Measurements from ENCODE around the gene OPCML. TPM values are rescaled to one million over a fixed set of nuclear protein-coding genes. Genes with fewer than 3 reads are reported as not detected.

Gene OPCML
- total RNA-seq, 2 donors from 2014 or later, result not detected

DNA sequence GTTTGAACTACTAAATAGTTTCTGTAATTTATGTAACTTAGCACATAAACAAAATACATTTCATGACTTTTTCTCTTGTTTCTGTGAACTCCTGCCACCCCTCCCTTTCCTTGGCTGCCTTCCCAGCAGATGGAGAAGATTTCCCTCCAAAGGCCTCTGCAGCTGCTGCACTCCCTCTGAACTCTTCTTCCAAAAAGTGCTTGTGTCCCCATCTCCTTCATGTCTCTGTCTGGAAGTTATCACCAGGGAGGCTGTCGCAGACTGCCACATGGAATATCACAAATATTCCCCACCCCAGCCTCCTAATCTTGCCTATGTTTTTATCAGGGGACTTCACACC lies 1068.3 kb downstream of the OPCML start:
- H3K9me3 ChIP-seq (ENCODE audit: control insufficient read depth, low read length, poor library complexity, severe bottlenecking), result no peaks in the 10 kb centered on the region
- Mint-ChIP-seq H3K27ac (no peak overlapping the region), H3K4me1 (no peaks in the 10 kb centered on the region), H3K4me3 (no peak overlapping the region), H3K27me3 (no peaks in the 10 kb centered on the region), H3K36me3 (ENCODE audit: low read depth) (no peaks in the 10 kb centered on the region)
- ATAC-seq (no peak), DNase-seq (no peak)

DNA sequence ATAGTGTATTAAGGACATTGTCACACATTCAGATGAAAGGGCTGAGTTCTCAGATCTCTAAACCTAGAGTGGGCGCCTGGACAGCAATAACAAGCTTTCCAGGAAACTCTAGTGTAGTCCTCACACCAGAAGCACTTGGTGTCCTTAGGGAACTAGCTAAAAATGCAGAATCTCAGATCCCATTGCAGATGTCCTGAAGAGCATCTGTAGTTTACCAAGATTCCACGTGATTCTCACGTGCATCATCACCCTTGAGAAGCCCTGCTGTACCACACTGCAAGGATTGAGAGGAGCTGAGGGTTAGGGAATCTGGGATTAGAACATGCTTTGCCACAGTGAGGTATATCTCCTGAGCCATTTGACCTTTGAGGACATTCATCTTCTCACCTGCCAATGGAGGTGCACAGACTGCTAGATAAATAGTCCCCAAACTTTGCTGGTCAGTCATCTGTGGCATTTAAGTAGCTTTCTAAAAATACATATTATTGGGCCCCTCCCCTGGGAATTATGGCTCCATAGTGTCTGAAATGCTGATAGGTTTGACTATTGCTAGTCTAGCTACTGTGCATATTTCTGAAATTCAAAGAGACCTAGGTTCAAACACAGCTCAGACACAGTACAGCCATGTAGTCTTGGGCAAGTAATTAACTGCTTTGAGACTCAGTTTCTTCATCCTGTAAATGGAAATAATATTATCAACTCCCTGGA lies 1068.9 kb downstream of the OPCML start:
- DNase-seq (no peak), ATAC-seq (no peak)
- no peak overlapping the region for H3K27ac Mint-ChIP-seq
- no peak overlapping the region for H3K4me3 Mint-ChIP-seq
- no peaks in the 10 kb centered on the region for H3K36me3 Mint-ChIP-seq (ENCODE audit: low read depth)
- no peaks in the 10 kb centered on the region for H3K4me1 Mint-ChIP-seq
- no peaks in the 10 kb centered on the region for H3K27me3 Mint-ChIP-seq
- no peaks in the 10 kb centered on the region for H3K9me3 ChIP-seq (ENCODE audit: control insufficient read depth, low read length, poor library complexity, severe bottlenecking)

DNA sequence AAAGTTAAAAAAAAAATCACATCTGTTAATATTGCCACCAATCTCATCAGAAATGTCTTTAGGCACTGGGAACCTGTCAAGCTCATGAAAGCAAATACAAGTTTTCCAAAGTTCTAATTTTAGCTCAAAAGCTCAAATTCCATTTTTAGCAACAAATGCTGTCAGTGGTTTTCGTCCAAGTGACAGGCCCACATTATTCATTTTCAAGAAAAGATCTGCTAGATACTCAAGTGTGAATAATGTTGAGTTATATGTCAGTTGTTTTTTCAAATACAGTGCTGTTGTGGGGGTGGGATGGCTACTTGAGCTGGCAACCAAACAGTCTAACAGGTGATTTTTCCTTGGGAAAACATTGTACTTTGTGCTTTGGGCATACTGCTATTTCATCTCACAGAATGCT lies 1072.6 kb downstream of the OPCML start:
- Mint-ChIP-seq H3K36me3 (ENCODE audit: low read depth) (no peaks in the 10 kb centered on the region), H3K4me1 (no peaks in the 10 kb centered on the region), H3K4me3 (no peak overlapping the region), H3K27me3 (peaks cover 5% of the 10 kb centered on the region), H3K27ac (no peak overlapping the region)
- ATAC-seq (no peak), DNase-seq (no peak)
- H3K9me3 ChIP-seq (ENCODE audit: control insufficient read depth, low read length, poor library complexity, severe bottlenecking), result no peaks in the 10 kb centered on the region

DNA sequence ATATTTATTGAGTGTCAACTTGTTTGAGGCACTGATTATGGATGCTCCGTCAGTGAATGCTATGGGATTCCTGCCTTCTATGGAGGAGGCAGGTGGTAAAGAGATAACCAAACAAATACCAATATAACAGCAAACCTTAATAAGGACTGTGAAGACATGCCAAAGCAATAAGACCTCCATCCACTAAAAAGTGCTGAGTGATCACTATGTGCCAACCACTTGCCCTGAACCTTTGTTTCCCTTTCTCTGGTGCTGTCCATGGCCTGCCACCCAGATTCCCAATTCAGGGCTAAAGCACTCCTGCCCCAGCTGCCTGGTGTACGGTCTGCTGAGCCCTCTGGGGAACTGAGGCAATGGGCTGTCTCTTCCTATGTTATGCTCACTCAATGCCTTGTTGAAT lies 1074.9 kb downstream of the OPCML start:
- no peak for ATAC-seq
- Mint-ChIP-seq H3K36me3 (ENCODE audit: low read depth) (no peaks in the 10 kb centered on the region), H3K4me1 (no peaks in the 10 kb centered on the region), H3K27me3 (peaks cover 14% of the 10 kb centered on the region), H3K27ac (no peak overlapping the region), H3K4me3 (no peak overlapping the region)
- no peaks in the 10 kb centered on the region for H3K9me3 ChIP-seq (ENCODE audit: control insufficient read depth, low read length, poor library complexity, severe bottlenecking)
- DNase-seq, result no peak

DNA sequence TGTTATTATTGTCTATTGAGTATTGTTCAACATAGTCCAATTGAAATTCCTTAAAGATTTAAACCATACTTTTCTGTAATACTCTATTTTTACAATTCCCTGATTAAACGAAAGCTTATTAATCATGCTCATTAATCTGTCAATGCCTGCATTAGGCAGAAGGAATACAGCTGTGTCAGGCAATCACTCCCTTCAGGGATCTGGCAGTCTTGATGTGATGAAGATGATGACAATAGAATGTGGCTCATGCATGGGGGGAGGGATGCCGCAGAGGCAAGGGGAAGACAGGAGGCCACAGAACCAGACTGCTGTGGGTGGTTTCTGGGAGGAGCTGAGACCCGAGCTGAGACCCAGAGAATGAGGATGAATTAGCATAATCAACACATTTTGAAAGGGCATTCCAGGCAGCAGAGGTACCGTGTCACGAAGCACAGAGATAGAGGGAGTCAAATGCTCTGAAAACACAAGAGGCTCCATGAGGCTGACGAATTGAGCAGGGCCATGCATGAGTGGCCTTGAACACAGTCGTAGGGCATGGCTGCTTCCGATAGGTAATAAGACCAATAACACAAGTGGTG lies 1075.5 kb downstream of the OPCML start:
- Mint-ChIP-seq H3K4me1 (no peaks in the 10 kb centered on the region), H3K36me3 (ENCODE audit: low read depth) (no peaks in the 10 kb centered on the region), H3K27me3 (peaks cover 14% of the 10 kb centered on the region), H3K27ac (no peak overlapping the region), H3K4me3 (no peak overlapping the region)
- H3K9me3 ChIP-seq (ENCODE audit: control insufficient read depth, low read length, poor library complexity, severe bottlenecking), result no peaks in the 10 kb centered on the region
- no peak for ATAC-seq
- DNase-seq, result no peak

DNA sequence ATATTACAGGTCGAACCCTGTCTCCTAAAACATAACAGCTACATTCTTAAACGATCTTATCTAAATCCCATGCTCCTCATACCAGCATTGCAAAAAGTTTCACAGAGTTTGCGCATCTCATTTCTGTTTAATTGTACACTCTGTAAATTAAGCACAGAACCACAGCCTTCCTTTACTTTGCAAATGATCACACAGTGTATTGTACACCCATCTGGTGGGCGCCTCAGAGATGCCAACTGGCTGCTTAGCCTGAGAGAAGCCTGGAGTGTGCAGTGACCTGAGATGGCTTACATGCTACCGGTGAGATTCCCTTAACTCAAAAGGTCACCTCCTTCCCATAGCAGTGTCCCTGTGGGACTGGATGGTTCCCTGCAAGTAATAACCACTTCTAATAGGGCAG lies 1077.3 kb downstream of the OPCML start:
- peaks cover 25% of the 10 kb centered on the region for H3K27me3 Mint-ChIP-seq
- H3K9me3 ChIP-seq (ENCODE audit: control insufficient read depth, low read length, poor library complexity, severe bottlenecking), result no peaks in the 10 kb centered on the region
- DNase-seq (no peak), ATAC-seq (no peak)
- no peak overlapping the region for H3K27ac Mint-ChIP-seq
- no peaks in the 10 kb centered on the region for H3K36me3 Mint-ChIP-seq (ENCODE audit: low read depth)
- no peaks in the 10 kb centered on the region for H3K4me1 Mint-ChIP-seq
- no peak overlapping the region for H3K4me3 Mint-ChIP-seq

DNA sequence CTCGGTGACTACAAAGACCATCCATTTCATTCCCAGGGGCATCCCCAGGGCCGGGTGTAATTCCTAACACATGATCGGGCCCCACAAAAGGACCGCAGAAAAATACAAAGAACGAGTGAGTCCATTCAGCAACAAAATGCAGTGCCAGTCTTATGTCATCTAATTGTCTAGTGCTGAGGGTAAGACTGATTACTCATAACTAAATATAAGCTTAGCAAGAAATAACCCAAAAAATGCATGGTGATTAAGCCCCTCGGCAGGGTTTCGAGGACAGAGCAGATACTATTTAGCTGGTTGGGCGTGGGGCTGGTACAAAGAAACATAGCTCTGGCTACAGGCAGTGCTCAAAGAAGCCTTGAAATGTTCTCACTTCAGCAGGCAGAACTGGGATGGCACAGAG lies 1078.9 kb downstream of the OPCML start:
- Mint-ChIP-seq H3K4me1 (no peaks in the 10 kb centered on the region), H3K27me3 (peaks cover 30% of the 10 kb centered on the region), H3K4me3 (no peak overlapping the region), H3K36me3 (ENCODE audit: low read depth) (no peaks in the 10 kb centered on the region), H3K27ac (no peak overlapping the region)
- no peaks in the 10 kb centered on the region for H3K9me3 ChIP-seq (ENCODE audit: control insufficient read depth, low read length, poor library complexity, severe bottlenecking)
- ATAC-seq (no peak), DNase-seq (no peak)

DNA sequence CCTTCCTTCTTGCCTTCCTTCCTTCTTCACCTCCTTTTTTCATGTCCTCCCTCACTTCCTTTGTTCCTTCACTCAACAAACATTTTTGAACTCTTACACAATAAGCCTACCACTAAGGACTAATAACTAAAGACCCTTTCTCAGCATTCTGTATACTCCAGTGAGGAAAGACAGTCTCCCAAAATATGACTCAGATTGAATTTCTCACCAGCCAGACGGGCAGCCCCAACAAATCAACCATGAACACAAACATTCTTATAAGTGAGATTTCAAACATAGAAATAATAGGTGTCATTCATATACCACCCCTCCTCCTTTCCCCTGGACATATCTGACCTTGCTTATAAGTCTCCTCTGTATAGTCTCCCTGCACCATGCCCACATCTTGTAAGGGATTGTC lies 1079.7 kb downstream of the OPCML start:
- peaks cover 30% of the 10 kb centered on the region for H3K27me3 Mint-ChIP-seq
- no peaks in the 10 kb centered on the region for H3K4me1 Mint-ChIP-seq
- no peak overlapping the region for H3K27ac Mint-ChIP-seq
- H3K36me3 Mint-ChIP-seq (ENCODE audit: low read depth), result no peaks in the 10 kb centered on the region
- ATAC-seq (no peak), DNase-seq (no peak)
- H3K4me3 Mint-ChIP-seq, result no peak overlapping the region
- no peaks in the 10 kb centered on the region for H3K9me3 ChIP-seq (ENCODE audit: control insufficient read depth, low read length, poor library complexity, severe bottlenecking)

DNA sequence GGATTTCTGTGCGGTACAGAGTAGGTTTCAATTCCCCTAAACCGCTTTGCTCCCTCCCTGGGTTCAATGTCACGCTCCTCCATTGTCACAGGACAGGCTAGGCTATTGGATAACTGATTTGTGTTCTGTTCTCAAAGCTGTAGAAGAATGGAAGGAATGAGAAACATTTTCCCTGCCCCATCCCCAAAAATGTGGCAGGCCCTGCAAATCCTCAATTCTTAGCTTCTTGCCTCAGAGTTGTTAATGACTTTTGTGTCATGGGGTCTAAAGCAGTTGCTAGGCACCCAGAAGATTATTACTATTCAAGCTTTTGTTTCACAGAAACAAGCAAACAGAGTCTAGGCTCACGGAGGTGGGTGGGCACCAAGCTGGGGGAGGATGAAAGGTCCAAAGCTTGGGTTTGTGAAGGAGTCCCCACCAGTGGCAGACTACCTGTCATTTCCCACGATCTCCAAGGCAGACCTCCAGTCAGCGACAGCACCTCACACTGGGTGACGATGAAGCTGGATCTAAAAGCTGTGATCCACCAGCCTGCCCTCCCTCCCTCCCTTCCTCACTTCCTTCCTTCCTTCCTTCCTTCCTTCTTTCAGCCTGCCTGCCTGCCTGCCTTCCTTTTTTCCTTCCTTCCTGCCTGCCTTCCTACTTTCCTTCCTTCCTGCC lies 1080.2 kb downstream of the OPCML start:
- DNase-seq, result no peak
- no peaks in the 10 kb centered on the region for H3K4me1 Mint-ChIP-seq

DNA sequence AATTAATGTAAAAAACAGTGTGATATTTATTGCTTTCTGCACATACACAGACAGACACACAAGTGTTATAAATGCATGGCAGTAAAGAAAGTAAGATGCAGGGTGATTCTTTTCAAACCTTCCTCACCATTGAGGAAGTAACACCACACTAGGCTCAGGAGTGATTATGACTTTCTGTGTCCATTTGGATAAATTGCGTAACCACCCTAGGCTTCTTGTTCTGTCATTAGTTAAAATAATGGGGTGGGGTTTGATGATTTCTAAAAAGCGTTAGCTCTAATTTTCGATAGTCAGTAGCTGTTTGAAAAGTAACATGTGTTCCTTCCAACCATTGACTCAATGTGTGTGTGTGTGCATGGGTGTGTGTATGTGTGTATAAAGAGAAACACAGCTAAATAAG lies 1081.7 kb downstream of the OPCML start:
- H3K27ac Mint-ChIP-seq, result no peak overlapping the region
- peaks cover 30% of the 10 kb centered on the region for H3K27me3 Mint-ChIP-seq
- peaks cover 2% of the 10 kb centered on the region for H3K4me1 Mint-ChIP-seq
- ATAC-seq (no peak), DNase-seq (no peak)
- H3K9me3 ChIP-seq (ENCODE audit: control insufficient read depth, low read length, poor library complexity, severe bottlenecking), result no peaks in the 10 kb centered on the region
- H3K4me3 Mint-ChIP-seq, result no peak overlapping the region
- H3K36me3 Mint-ChIP-seq (ENCODE audit: low read depth), result no peaks in the 10 kb centered on the region

More for the DNA sequence above, 1080.2 kb downstream of the OPCML start:
- H3K4me3 Mint-ChIP-seq, result no peak overlapping the region
- no peaks in the 10 kb centered on the region for H3K36me3 Mint-ChIP-seq (ENCODE audit: low read depth)
- no peaks in the 10 kb centered on the region for H3K9me3 ChIP-seq (ENCODE audit: control insufficient read depth, low read length, poor library complexity, severe bottlenecking)
- H3K27ac Mint-ChIP-seq, result no peak overlapping the region
- peaks cover 30% of the 10 kb centered on the region for H3K27me3 Mint-ChIP-seq
- ATAC-seq, result no peak

DNA sequence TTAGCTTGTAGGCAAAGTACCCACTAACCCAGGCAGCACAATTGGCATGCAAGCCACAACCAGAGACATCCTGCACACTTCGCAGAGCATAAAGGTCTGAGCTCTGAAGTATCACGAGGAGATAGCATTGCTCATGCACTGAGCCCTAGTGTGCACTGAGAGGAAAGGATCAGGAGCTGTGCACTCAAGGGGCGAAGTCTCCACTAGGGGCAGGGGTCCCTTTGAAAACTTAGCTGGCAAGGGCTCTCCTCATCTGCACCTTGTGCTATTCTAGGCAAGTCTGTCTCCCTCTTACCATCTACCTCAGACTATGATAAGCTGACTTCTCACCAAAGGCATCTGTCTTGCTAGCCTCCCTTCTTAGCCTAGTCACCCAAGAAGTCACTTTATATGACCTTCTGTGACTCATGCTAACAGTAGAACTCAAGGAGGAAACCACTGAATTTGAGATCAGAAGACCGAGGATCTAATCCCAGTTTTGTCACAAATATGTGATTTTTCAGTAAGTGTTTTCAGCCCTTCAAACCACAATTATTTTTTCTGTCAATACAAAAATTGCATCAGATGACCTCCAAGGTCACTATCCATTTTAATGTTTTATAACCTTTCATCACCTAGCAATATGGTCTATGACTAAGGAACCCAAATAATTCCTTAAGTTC lies 1083.8 kb downstream of the OPCML start:
- no peak overlapping the region for H3K27ac Mint-ChIP-seq
- peaks cover 2% of the 10 kb centered on the region for H3K4me1 Mint-ChIP-seq
- DNase-seq (no peak), ATAC-seq (no peak)
- no peak overlapping the region for H3K4me3 Mint-ChIP-seq
- H3K9me3 ChIP-seq (ENCODE audit: control insufficient read depth, low read length, poor library complexity, severe bottlenecking), result no peaks in the 10 kb centered on the region
- peaks cover 33% of the 10 kb centered on the region for H3K27me3 Mint-ChIP-seq
- H3K36me3 Mint-ChIP-seq (ENCODE audit: low read depth), result no peaks in the 10 kb centered on the region

DNA sequence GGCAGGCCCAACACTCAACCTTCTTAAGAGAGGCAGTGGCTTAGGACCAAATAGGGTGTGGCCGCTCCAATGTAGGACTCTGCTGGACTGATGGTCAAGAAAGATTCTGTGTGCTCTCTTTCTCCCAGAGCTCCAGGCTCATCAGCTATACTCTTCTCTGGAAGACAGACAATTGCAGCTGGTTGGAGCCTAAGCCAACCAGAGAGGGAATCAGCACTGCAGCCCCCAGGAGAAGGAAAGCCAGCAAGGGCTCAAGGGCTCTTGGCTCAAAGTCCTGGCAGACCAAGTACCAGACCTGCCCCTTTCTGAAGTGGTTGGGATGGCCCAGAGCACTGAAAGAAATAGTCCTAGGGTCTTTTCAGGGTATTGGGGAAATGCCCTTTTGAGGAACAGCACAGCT lies 1084.5 kb downstream of the OPCML start:
- peaks cover 34% of the 10 kb centered on the region for H3K27me3 Mint-ChIP-seq
- H3K36me3 Mint-ChIP-seq (ENCODE audit: low read depth), result peaks cover 2% of the 10 kb centered on the region
- no peaks in the 10 kb centered on the region for H3K9me3 ChIP-seq (ENCODE audit: control insufficient read depth, low read length, poor library complexity, severe bottlenecking)
- DNase-seq (no peak), ATAC-seq (no peak)
- no peak overlapping the region for H3K27ac Mint-ChIP-seq
- H3K4me1 Mint-ChIP-seq, result peaks cover 2% of the 10 kb centered on the region
- no peak overlapping the region for H3K4me3 Mint-ChIP-seq

DNA sequence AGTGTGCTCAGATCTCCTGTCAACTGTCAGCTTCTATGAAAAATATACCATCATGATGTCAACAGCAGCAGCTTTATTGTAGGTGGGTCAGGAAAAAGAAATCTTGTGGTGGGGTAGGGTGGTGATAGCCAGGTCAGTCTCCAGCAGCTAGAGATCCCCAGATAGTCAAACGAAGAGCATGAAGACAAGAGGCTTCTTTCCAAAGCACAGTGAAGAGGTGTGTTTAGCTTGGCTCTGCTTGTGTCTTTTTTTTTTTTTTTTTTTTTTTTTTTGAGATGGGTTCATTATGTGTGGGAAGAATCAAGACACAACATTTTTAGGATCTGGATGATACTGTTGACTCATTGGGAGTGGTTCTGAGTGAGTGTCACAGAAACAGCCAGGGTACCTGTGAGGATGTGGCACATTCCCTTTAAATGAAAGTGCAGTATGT lies 1086.4 kb downstream of the OPCML start:
- DNase-seq (no peak), ATAC-seq (no peak)
- H3K9me3 ChIP-seq (ENCODE audit: control insufficient read depth, low read length, poor library complexity, severe bottlenecking), result no peaks in the 10 kb centered on the region
- peaks cover 33% of the 10 kb centered on the region for H3K27me3 Mint-ChIP-seq
- H3K4me3 Mint-ChIP-seq, result no peak overlapping the region
- no peak overlapping the region for H3K27ac Mint-ChIP-seq
- H3K36me3 Mint-ChIP-seq (ENCODE audit: low read depth), result peaks cover 2% of the 10 kb centered on the region
- peaks cover 2% of the 10 kb centered on the region for H3K4me1 Mint-ChIP-seq
